ENCODE results near the gene SLCO1B1. TPM values are rescaled to one million over a fixed set of nuclear protein-coding genes. Genes with fewer than 3 reads are reported as not detected.

Gene SLCO1B1
- total RNA-seq, 1 experiment from 2014 or later: 0.18 TPM

- TF ChIP-seq CTCF (IDR thresholded peaks at IDR 0.05; ENCODE audit: insufficient read depth in 1 of 2, low read depth in 1 of 2, low read length in 1 of 2, severe bottlenecking in 1 of 2, unreplicated experiment in 1 of 2): no peak
- POLR2A ChIA-PET: no interaction called here
- H3K27ac Mint-ChIP-seq (ENCODE audit: unreplicated experiment): no peak overlapping the region
- Histone ChIP-seq H3K36me3 (ENCODE audit: control insufficient read depth, insufficient read depth, low read length) (no peaks in the 10 kb centered on the region), H3K4me3 (ENCODE audit: low read depth, low read length) (no peak overlapping the region), H3K4me1 (no peaks in the 10 kb centered on the region), H3K9me3 (no peaks in the 10 kb centered on the region), H3K27me3 (replicated peaks; ENCODE audit: control insufficient read depth, insufficient read depth, low read length) (no peaks in the 10 kb centered on the region)
- H3K27me3 Mint-ChIP-seq (ENCODE audit: insufficient read depth, unreplicated experiment): peaks cover 24% of the 10 kb centered on the region
- H3K9me3 Mint-ChIP-seq (ENCODE audit: unreplicated experiment): peaks cover 17% of the 10 kb centered on the region
- intact Hi-C loops (cut with micrococcal nuclease; ENCODE audit: unreplicated experiment): no loop called here
- BruUV-seq (replicated peaks): no TSS peak
- CTCF ChIA-PET: no interaction called here
- no peaks in the 10 kb centered on the region for H3K36me3 Mint-ChIP-seq (ENCODE audit: insufficient read depth, unreplicated experiment)
- H3K4me3 Mint-ChIP-seq (ENCODE audit: unreplicated experiment): no peak overlapping the region
- no peak for DNase-seq
- H3K4me1 Mint-ChIP-seq (ENCODE audit: low read depth, unreplicated experiment): no peaks in the 10 kb centered on the region
Measured at GRCh38 chr12:21276826-21277225, 145.8 kb downstream of the SLCO1B1 start.

Other genes starting within 250 kb of the SLCO1B1 start
- gene SLCO1A2, start 203.7 kb downstream of the SLCO1B1 start, total RNA-seq (2022): 1.1 and 1.2 TPM in 2 replicates
- not detected in 2 replicates for gene IAPP, start 241.7 kb downstream of the SLCO1B1 start, total RNA-seq (2022)

Data from Caco-2 (cell line).